OCI-LY1 (cell line): Measurements from ENCODE around the gene FBRSL1.

Experiments used
- H2AFZ ChIP-seq: fragments of 200-600 bp; sonication (generic), shearing (Covaris generic); 2 replicates; pipeline ENCODE4 v1.6.0; 2014; ENCODE audit warnings: antibody characterized with exemption, mild to moderate bottlenecking, low read length
- H3F3A ChIP-seq: fragments of 200-600 bp; sonication (generic), shearing (Covaris generic); 2 replicates; pipeline ENCODE4 v1.6.0; 2014; ENCODE audit warnings: mild to moderate bottlenecking, antibody characterized with exemption, low read length, moderate library complexity; ENCODE audit not compliant: insufficient read depth
- H3K27ac ChIP-seq: fragments of 200-600 bp; sonication (generic); 2 replicates; pipeline ENCODE4 v1.5.1; 2014; ENCODE audit warnings: low read length, mixed run types, mild to moderate bottlenecking, low read depth; ENCODE audit not compliant: poor library complexity, severe bottlenecking
- H3K27me3 ChIP-seq: fragments of 200-600 bp; sonication (generic); 2 replicates; pipeline ENCODE4 v1.6.0; 2014; ENCODE audit warnings: antibody characterized with exemption, mild to moderate bottlenecking, low read length, moderate library complexity; ENCODE audit not compliant: insufficient read depth
- H3K36me3 ChIP-seq: fragments of 200-600 bp; sonication (generic); 2 replicates; pipeline ENCODE4 v1.6.1; 2014; ENCODE audit warnings: mild to moderate bottlenecking, antibody characterized with exemption, low read length, moderate library complexity, mixed read lengths; ENCODE audit not compliant: insufficient read depth
- H3K4me1 ChIP-seq: fragments of 200-600 bp; sonication (generic); 2 replicates; pipeline ENCODE4 v1.5.1; 2014; ENCODE audit warnings: mild to moderate bottlenecking, low read length, moderate library complexity; ENCODE audit not compliant: insufficient read depth, severe bottlenecking
- H3K4me2 ChIP-seq: fragments of 200-600 bp; sonication (generic), shearing (Covaris generic); 2 replicates; pipeline ENCODE4 v1.6.1; 2014; ENCODE audit warnings: low read length
- H3K4me3 ChIP-seq: fragments of 200-600 bp; sonication (generic); 2 replicates; pipeline ENCODE4 v1.5.1; 2014; ENCODE audit warnings: low read length, low read depth, mild to moderate bottlenecking, mixed read lengths; ENCODE audit not compliant: poor library complexity, severe bottlenecking
- H3K79me2 ChIP-seq: fragments of 200-600 bp; shearing (Covaris generic); 2 replicates; pipeline ENCODE4 v1.6.1; 2016; ENCODE audit warnings: mixed run types, low read length, mixed read lengths; ENCODE audit not compliant: insufficient read depth
- H3K9ac ChIP-seq: fragments of 200-600 bp; sonication (generic), shearing (Covaris generic); 2 replicates; pipeline ENCODE4 v1.6.1; 2014; ENCODE audit warnings: mild to moderate bottlenecking, low read length, mixed read lengths
- H3K9me2 ChIP-seq: fragments of 200-600 bp; sonication (generic), shearing (Covaris generic); 2 replicates; pipeline ENCODE4 v1.6.1; 2014; ENCODE audit warnings: low read depth, mild to moderate bottlenecking, low read length, mixed read lengths
- H3K9me3 ChIP-seq: fragments of 200-600 bp; shearing (Covaris generic); 2 replicates; pipeline ENCODE4 v1.6.1; 2014; ENCODE audit warnings: low read length, mixed read lengths
- H4K20me1 ChIP-seq: fragments of 200-600 bp; sonication (generic), shearing (Covaris generic); 2 replicates; pipeline ENCODE4 v1.6.0; 2016; ENCODE audit warnings: mild to moderate bottlenecking, low read length; ENCODE audit not compliant: insufficient read depth
- CTCF ChIP-seq: fragments of 200-600 bp; sonication (generic), shearing (Covaris generic); IDR thresholded peaks from 2 replicates; pipeline ENCODE4 v1.5.1; 2017; ENCODE audit warnings: mild to moderate bottlenecking, antibody characterized with exemption, low read length, moderate library complexity, mixed read lengths
- EZH2 ChIP-seq: fragments of 200-600 bp; sonication (generic), shearing (Covaris generic); IDR thresholded peaks from 2 replicates; pipeline ENCODE4 v1.8.0; 2017; ENCODE audit warnings: borderline replicate concordance, mixed run types, mild to moderate bottlenecking, antibody characterized with exemption, low read length, moderate library complexity, mixed read lengths

The FBRSL1 gene

GRCh38 chr12:132512197-132513069, 22.5 kb downstream of the FBRSL1 start:
- Histone ChIP-seq H3K4me2 (no peak overlapping the region), H2AFZ (no peak overlapping the region), H3K9me3 (no peaks in the 10 kb centered on the region), H3K4me3 (no peak overlapping the region), H3K9ac (no peak overlapping the region), H3K4me1 (no peaks in the 10 kb centered on the region), H3K79me2 (no peaks in the 10 kb centered on the region), H3K27me3 (no peaks in the 10 kb centered on the region), H4K20me1 (no peaks in the 10 kb centered on the region), H3K9me2 (no peaks in the 10 kb centered on the region), H3K27ac (no peak overlapping the region), H3K36me3 (no peaks in the 10 kb centered on the region), H3F3A (no peaks in the 10 kb centered on the region)
- no peak for TF ChIP-seq EZH2
- no peak for TF ChIP-seq CTCF

DNA sequence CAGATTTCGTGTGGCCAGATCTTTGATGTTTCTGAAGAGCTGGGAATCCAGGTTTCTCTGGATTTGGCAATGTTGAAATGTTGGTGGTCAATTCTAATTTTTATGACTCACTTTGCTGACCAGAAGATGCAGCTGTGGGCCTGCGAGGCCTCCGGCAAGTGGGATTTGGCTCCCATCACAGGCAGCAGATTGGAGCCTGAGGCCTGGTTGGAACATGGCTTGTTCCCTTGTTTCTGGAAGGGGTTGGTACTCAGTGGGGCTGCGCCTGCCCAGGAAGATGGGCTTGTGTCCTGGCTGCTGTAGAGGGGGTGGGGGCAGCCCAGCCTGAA, 23.1 kb downstream of the FBRSL1 start:
- no peaks in the 10 kb centered on the region for H3K9me3 ChIP-seq
- H4K20me1 ChIP-seq: no peaks in the 10 kb centered on the region
- H2AFZ ChIP-seq: no peak overlapping the region
- H3K4me1 ChIP-seq: no peaks in the 10 kb centered on the region
- H3K4me3 ChIP-seq: no peak overlapping the region
- no peak overlapping the region for H3K9ac ChIP-seq
- no peaks in the 10 kb centered on the region for H3K79me2 ChIP-seq
- no peaks in the 10 kb centered on the region for H3K27me3 ChIP-seq
- TF ChIP-seq EZH2 (no peak), CTCF (no peak)
- no peaks in the 10 kb centered on the region; the same call in 1 of the 2 replicates for H3K36me3 ChIP-seq
- no peak overlapping the region for H3K27ac ChIP-seq
- no peaks in the 10 kb centered on the region for H3F3A ChIP-seq
- H3K4me2 ChIP-seq: no peak overlapping the region
- H3K9me2 ChIP-seq: no peaks in the 10 kb centered on the region

DNA sequence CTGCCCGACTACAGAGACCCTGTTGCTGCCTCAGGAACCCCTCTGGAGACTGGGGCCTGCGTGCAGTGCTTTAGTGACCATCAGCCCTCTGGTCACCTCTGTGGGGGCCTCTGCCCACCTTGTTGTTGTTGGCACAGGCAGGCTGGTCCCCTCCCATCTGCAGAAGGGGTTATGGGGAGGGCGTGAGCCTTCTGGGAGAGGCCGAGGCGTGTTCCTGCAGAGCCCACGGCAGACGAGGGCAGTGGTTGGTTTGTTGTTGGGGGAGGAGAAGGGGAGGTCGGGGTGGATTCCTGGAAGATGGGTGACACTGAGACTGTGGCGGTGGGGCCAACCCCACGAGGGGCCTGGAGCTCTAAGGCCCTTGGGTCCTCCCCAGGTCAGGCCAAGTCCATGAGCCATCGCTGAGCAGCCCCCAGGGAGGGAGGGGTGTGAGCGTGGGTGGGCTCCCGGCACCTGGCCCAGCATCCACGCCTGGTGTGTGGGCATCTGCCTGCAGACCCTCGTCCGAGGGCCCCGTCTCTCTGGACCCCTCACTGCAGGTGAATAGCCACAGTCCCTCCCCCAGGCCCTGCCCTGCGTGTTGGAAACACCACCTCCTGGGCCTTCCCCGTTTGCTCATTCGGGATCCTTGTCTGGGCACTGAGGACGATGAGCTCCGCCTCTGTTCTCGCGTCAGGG, 23.6 kb downstream of the FBRSL1 start:
- Histone ChIP-seq H3K27ac (no peak overlapping the region), H3K9ac (no peak overlapping the region), H2AFZ (no peak overlapping the region), H3K79me2 (no peaks in the 10 kb centered on the region), H3K36me3 (no peaks in the 10 kb centered on the region; the same call in 1 of the 2 replicates), H3K9me2 (no peaks in the 10 kb centered on the region), H3K4me1 (no peaks in the 10 kb centered on the region), H3F3A (no peaks in the 10 kb centered on the region), H4K20me1 (no peaks in the 10 kb centered on the region), H3K27me3 (no peaks in the 10 kb centered on the region), H3K4me3 (no peak overlapping the region), H3K9me3 (no peaks in the 10 kb centered on the region), H3K4me2 (no peak overlapping the region)
- TF ChIP-seq CTCF: no peak
- TF ChIP-seq EZH2: no peak
